GM19438 (cell line): Measurements from ENCODE around the gene PARM1.

Experiments used
- ATAC-seq: cut with Tn5 transposase; IDR thresholded peaks from one replicate; pipeline ENCODE4 v1.9.1; 2021; ENCODE audit warnings: low read depth; ENCODE audit not compliant: unreplicated experiment

The PARM1 gene

GRCh38 chr4:75058486-75058885 lies 125.6 kb downstream of the PARM1 start:
- no peak for ATAC-seq

- no peak for ATAC-seq
Measured at GRCh38 chr4:75063433-75063832, 130.5 kb downstream of the PARM1 start.

GRCh38 chr4:75065909-75066308 lies 133.0 kb downstream of the PARM1 start:
- ATAC-seq = no peak

DNA sequence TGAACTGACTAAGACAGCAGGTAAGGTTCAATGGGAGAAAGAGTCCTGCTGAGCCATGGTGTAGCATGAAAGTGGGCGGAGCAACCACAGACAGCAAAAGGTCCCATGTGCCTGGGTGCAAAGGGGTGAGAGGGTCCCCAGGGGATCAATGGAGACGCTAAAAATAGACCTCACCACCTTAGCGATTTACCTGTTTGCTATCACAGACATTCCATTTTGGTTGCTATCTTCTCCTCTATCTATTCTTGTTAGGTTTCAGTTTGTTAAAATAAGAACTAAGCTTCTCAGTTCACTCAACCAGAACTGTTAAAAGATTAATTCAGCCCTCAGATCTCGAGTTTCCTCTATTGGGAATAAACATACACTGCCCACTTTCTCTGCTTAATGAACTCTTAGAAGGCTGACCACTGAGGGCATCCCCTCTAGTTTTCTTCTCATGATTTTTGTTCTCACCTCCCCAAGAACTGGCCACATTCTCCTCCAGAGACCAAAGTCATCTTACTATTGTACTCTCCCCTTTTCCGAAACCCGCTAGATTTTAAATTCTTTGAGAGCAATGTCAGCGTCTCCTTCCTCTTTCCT lies 136.7 kb downstream of the PARM1 start:
- ATAC-seq = peak; percentile 74

DNA sequence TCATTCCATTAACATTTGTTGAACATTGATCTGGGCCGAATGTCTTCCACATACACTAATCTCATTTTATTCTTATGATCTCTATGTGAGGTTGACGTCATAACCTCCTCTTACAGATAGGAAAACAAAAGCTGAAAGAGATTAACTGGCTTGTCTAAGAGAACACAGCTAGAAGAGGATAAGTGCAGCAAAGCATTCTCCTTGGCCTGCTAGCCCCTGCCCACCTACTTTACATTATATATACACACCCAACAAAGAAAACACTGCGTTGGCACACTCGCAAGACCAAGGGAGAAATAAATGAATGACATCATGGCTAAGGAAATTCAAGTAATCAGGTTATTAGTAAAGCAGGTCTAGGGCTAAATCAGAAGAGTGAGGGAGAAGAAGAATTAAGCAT lies 138.4 kb downstream of the PARM1 start:
- no peak for ATAC-seq

GRCh38 chr4:75080888-75081287 lies 148.0 kb downstream of the PARM1 start:
- ATAC-seq = no peak

GRCh38 chr4:75081561-75081960 lies 148.6 kb downstream of the PARM1 start:
- ATAC-seq = no peak

DNA sequence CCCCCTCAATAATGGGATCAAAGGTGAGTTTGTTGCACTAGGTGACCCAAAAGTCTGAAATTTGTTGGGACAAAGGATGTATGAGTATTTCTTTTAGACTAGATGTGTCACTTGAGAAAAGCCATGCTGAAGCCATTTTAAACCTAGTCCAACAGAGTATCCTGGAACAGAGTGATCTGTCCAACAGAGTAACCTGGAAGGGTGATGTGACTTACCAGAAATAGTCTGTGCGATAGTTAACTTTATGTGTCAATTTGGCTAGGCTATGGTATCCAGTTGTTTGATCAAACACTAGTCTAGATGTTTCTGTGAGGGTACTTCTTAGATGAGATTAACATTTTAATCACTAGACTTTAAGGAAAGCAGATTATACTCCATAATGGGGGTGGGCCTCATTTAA lies 154.5 kb downstream of the PARM1 start:
- no peak for ATAC-seq

GRCh38 chr4:75087865-75088264 lies 154.9 kb downstream of the PARM1 start:
- no peak for ATAC-seq

GRCh38 chr4:75089206-75089605 lies 156.3 kb downstream of the PARM1 start:
- ATAC-seq = no peak

DNA sequence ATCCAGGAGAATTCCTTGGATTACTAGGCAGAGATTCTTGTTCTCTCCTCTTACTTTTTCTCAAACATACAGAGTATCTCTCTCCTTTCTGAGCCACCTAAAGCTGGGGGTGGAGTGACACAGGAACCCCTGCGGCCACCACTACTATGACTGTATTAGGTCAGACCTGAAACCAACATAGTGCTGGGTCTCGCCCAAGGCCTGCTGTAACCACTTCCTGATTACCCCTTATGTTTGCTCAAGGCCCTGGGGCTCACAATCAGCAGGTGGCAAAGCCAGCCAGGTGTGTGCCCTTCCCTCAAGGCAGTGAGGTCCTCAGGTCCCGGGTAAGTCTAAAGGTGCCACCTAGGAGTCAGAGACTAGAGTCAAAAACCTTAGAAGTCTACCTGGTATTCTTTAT lies 166.4 kb downstream of the PARM1 start:
- ATAC-seq = peak; percentile 89
